ENCODE results near the gene S100A14. TPM values are rescaled to one million over a fixed set of nuclear protein-coding genes. Genes with fewer than 3 reads are reported as not detected.
A peak's percentile ranks its signal among the peaks of the same experiment; 100 is the strongest.

The S100A14 gene
- total RNA-seq, 1 donor from 2014 or later = 0.35 TPM

DNA sequence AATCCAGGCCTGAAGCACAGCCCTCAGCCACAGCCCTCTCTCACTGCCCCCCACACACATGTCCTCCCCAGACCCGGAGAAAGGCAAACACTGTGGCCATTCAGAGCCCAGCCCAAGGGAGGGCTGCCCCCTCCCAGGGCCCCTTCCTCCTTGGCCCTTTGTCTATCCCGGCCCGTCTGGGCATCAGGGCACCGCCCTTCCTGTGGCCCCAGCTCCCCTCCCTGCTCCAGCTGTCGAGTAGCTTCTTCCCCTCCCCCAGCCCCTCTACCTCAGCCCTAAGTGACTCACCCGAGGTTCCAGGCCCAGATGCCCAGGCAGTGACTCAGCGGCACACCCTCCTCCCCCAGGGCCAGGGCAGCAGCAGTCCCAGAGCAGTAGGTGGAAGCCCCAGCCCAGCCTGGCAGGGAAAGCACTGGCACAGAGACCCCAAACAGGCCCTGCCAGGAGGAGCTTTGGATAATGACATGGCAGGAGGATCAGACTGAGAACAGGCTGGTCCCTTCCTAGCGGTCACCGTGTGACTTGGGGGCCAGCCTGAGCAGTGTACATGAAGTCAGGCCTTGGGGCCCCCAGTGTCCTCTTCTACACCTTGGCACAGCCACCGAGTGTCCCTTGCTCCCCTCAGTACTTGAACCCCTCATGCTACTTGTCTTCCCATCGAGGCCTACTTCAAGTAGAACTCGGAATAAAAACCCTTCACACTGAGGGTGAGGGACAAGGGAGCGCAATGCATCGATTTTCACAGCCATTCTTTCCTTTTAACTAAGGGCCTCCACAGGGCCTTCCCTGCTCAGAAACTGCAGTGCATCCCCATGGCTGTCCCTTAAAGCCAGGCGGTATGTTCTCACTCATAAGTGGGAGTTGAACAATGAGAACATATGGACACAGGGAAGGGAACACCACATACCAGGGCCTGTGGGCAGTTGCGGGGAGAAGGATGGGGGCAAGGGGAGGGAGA, 49.4 kb downstream of the S100A14 start:
- DNase-seq (ENCODE audit: low spot score) = peak; percentile 97

DNA sequence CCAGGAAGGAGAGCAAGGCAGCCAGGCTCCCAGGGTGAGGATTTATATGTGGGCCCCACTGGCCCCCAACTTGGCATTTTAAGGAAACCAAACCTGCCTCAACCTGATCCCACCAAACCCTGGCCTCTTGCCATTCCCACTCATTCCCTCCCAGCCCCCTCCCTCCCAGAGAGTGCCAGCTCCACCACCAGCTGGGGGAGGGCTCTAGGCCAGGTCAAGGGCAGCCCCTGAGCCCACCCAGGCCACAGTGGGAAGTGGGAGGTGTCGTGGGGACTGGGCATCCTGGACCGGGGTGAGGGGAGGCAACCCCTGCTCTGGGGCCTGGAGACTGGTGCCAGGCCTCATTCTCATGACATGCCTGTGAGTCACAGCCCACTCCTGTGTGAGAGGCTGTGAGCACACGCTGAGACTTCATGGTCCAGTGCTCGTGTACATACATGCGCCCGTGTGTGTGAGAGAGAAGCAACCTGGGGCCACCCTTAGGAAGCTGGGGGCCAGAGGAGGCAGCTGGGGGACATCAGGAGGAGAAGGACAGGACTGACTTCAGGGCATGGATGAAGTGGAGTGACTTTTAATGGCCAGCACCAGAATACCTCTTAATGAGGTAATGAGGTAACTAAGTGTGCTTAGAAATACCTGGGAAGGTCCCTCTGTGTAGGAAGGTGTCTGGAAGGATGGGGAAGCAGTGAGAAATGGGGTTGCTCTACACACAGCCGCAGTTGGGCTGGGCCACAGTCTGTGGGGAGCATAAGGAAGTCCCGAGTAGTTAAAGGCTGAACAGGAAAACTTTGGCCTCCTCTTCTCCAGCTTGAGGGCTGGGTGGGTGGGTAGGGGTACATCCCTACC, 50.4 kb downstream of the S100A14 start, which contains the start of gene S100A2:
S100A2 (minus strand) TSS at position 316 of the 846 bp plus-strand sequence. CDS start 1,967 bp downstream, outside the sequence.
- DNase-seq (ENCODE audit: low spot score) = peak; percentile 88

Other genes with a start within 250 kb of the S100A14 start
- gene S100A12, start 240.7 kb downstream of the S100A14 start, total RNA-seq = 77.2 TPM
- 674 TPM for gene S100A8, start 225.3 kb downstream of the S100A14 start, total RNA-seq
- not detected for gene S100A7A, start 199.8 kb downstream of the S100A14 start, total RNA-seq
- gene S100A7, start 155.7 kb downstream of the S100A14 start, total RNA-seq = not detected
- gene S100A6, start 80.3 kb downstream of the S100A14 start, total RNA-seq = 1,184 TPM
- not detected for gene S100A5, start 75.4 kb downstream of the S100A14 start, total RNA-seq
- 512 TPM for gene S100A4, start 70.5 kb downstream of the S100A14 start, total RNA-seq
- 2.2 TPM for gene S100A3, start 67.1 kb downstream of the S100A14 start, total RNA-seq
- gene S100A2, start 50.5 kb downstream of the S100A14 start, total RNA-seq = 0.58 TPM
- 107 TPM for gene S100A16, start 3.2 kb downstream of the S100A14 start, total RNA-seq
- gene S100A13, start 11.2 kb upstream of the S100A14 start, total RNA-seq = 146 TPM
- 12.6 TPM for gene S100A1, start 12.1 kb upstream of the S100A14 start, total RNA-seq
- 55.5 TPM for gene CHTOP, start 17.7 kb upstream of the S100A14 start, total RNA-seq
- gene SNAPIN, start 42.4 kb upstream of the S100A14 start, total RNA-seq = 44.5 TPM
- gene ILF2, start 54.7 kb upstream of the S100A14 start, total RNA-seq = 116 TPM
- gene NPR1, start 62.4 kb upstream of the S100A14 start, total RNA-seq = 156 TPM
- 36.7 TPM for gene INTS3, start 111.7 kb upstream of the S100A14 start, total RNA-seq
- 87.4 TPM for gene SLC27A3, start 159.1 kb upstream of the S100A14 start, total RNA-seq

Measured in mesenteric fat pad (tissue), 1 donor.